HepG2 (cell line): Measurements from ENCODE around the gene SPAG4. TPM values are rescaled to one million over a fixed set of nuclear protein-coding genes. Genes with fewer than 3 reads are reported as not detected.

Source experiments
- FOXK2 ChIP-seq: fragments of 450-650 bp; IDR thresholded peaks from 2 replicates; pipeline ENCODE4 v1.6.1; 2016
- GATA4 ChIP-seq: sonication (generic); IDR thresholded peaks from 2 replicates; pipeline ENCODE4 v1.6.1; 2016; ENCODE audit warnings: antibody characterized with exemption, low read depth, borderline replicate concordance
- HES4 ChIP-seq: sonication (generic); formaldehyde crosslinking; IDR thresholded peaks from 2 replicates; pipeline ENCODE4 v1.9.0; 2021; ENCODE audit warnings: mild to moderate bottlenecking, missing genetic modification reagents, borderline replicate concordance
- KDM1A ChIP-seq: IDR thresholded peaks from 2 replicates; pipeline ENCODE4 v1.6.1; 2016; ENCODE audit warnings: missing compliant biosample characterization
- KLF11 ChIP-seq: IDR thresholded peaks from 2 replicates; pipeline ENCODE4 v1.6.1; 2016; ENCODE audit warnings: missing compliant biosample characterization
- MBD4 ChIP-seq: IDR thresholded peaks from 2 replicates; pipeline ENCODE4 v1.6.1; 2012; ENCODE audit warnings: low read length, inconsistent platforms, borderline replicate concordance
- MIXL1 ChIP-seq: IDR thresholded peaks from 2 replicates; pipeline ENCODE4 v1.6.1; 2016
- NBN ChIP-seq: fragments of 450-650 bp; conservative IDR thresholded peaks from 2 replicates; pipeline ENCODE4 v1.6.1; 2017
- NFYB ChIP-seq: sonication (generic); formaldehyde crosslinking; IDR thresholded peaks from 2 replicates; pipeline ENCODE4 v1.4.0; 2020; ENCODE audit warnings: missing genetic modification reagents
- PPARG ChIP-seq: conservative IDR thresholded peaks from 2 replicates; pipeline ENCODE4 v1.6.1; 2016; ENCODE audit warnings: missing biosample characterization, missing genetic modification reagents
- SIX4 ChIP-seq: sonication (generic); formaldehyde crosslinking; IDR thresholded peaks from 2 replicates; pipeline ENCODE4 v1.4.0; 2020; ENCODE audit warnings: missing genetic modification reagents
- SMARCC2 ChIP-seq: fragments of 450-650 bp; IDR thresholded peaks from 2 replicates; pipeline ENCODE4 v1.6.1; 2017; ENCODE audit warnings: antibody characterized with exemption, mild to moderate bottlenecking
- SSRP1 ChIP-seq: IDR thresholded peaks from 2 replicates; pipeline ENCODE4 v1.6.1; 2016; ENCODE audit warnings: control low read depth
- TBL1XR1 ChIP-seq: fragments of 150-350 bp; IDR thresholded peaks from 2 replicates; pipeline ENCODE4 v1.6.1; 2014; ENCODE audit warnings: borderline replicate concordance, low read length; ENCODE audit not compliant: partially characterized antibody
- TBP ChIP-seq: sonication (generic); formaldehyde crosslinking; IDR thresholded peaks from 2 replicates; pipeline ENCODE4 v1.5.0; 2020; ENCODE audit warnings: missing genetic modification reagents
- TSC22D2 ChIP-seq: sonication (generic); formaldehyde crosslinking; IDR thresholded peaks from 2 replicates; pipeline ENCODE4 v1.5.1; 2020; ENCODE audit warnings: missing genetic modification reagents, mild to moderate bottlenecking, borderline replicate concordance
- ZFP36L1 ChIP-seq: sonication (generic); formaldehyde crosslinking; IDR thresholded peaks from 2 replicates; pipeline ENCODE4 v1.8.0; 2022; ENCODE audit warnings: mild to moderate bottlenecking, missing genetic modification reagents, moderate library complexity
- ZMYM2 ChIP-seq: sonication (generic); formaldehyde crosslinking; IDR thresholded peaks from 2 replicates; pipeline ENCODE4 v1.8.0; 2022; ENCODE audit warnings: mild to moderate bottlenecking, missing genetic modification reagents
- ZNF331 ChIP-seq: sonication (generic); formaldehyde crosslinking; IDR thresholded peaks from 2 replicates; pipeline ENCODE4 v1.4.0; 2020; ENCODE audit warnings: missing genetic modification reagents
- ZNF572 ChIP-seq: sonication (generic); formaldehyde crosslinking; IDR thresholded peaks from 2 replicates; pipeline ENCODE4 v1.5.1; 2020; ENCODE audit warnings: mild to moderate bottlenecking, missing genetic modification reagents
- ZNF616 ChIP-seq: sonication (generic); formaldehyde crosslinking; IDR thresholded peaks from 2 replicates; pipeline ENCODE4 v1.5.0; 2020; ENCODE audit warnings: low read depth, mild to moderate bottlenecking, missing genetic modification reagents
- polyA plus RNA-seq, 8 experiments: library from polyadenylated mRNA; depleted of rRNA in 3 of 8; stranded (reverse) in 7 of 8; unstranded in 1 of 8; fragments of >200 nt; fragmentation: Illumina TruSeq in 4 of 8; extraction: Trizol in 4 of 8; gene quantifications; 2 replicates each; pipeline versions ENCODE4 v1.2.1 to v1.2.3, GENCODE V29; 2011 to 2016; ENCODE audit warnings: low read depth in 4 of 8, missing spikeins in 1 of 8, mixed read lengths in 1 of 8; ENCODE audit not compliant: insufficient read depth in 1 of 8
- total RNA-seq, 5 experiments: library from RNA; depleted of rRNA; stranded (reverse); fragments of >200 nt; fragmentation: Illumina TruSeq; extraction: Trizol; gene quantifications; 2 replicates each; pipeline ENCODE4 v1.2.3, GENCODE V29; 2016; ENCODE audit warnings: low read depth in 1 of 5
- TF ChIP-seq, protein P1 (sequence below): sonication (generic); formaldehyde crosslinking; IDR thresholded peaks from 2 replicates; pipeline ENCODE4 v1.5.1; 2020; ENCODE audit warnings: mild to moderate bottlenecking, missing genetic modification reagents, moderate library complexity
- TF ChIP-seq, protein P2 (sequence below): sonication (generic); formaldehyde crosslinking; IDR thresholded peaks from 2 replicates; pipeline ENCODE4 v1.8.0; 2022; ENCODE audit warnings: missing genetic modification reagents, mild to moderate bottlenecking, borderline replicate concordance
- TF ChIP-seq, protein P3 (sequence below): IDR thresholded peaks from 2 replicates; pipeline ENCODE4 v1.6.1; 2016; ENCODE audit warnings: low read depth, control low read depth
- TF ChIP-seq, protein P4 (sequence below): IDR thresholded peaks from 2 replicates; pipeline ENCODE4 v1.6.1; 2016; ENCODE audit warnings: control low read depth

SPAG4 gene
- total and polyA plus RNA-seq, 2 of the 13 experiments (the other 11 are each of a cell fraction or from before 2014, with no cell fraction given), result 5.8 to 137 TPM

DNA sequence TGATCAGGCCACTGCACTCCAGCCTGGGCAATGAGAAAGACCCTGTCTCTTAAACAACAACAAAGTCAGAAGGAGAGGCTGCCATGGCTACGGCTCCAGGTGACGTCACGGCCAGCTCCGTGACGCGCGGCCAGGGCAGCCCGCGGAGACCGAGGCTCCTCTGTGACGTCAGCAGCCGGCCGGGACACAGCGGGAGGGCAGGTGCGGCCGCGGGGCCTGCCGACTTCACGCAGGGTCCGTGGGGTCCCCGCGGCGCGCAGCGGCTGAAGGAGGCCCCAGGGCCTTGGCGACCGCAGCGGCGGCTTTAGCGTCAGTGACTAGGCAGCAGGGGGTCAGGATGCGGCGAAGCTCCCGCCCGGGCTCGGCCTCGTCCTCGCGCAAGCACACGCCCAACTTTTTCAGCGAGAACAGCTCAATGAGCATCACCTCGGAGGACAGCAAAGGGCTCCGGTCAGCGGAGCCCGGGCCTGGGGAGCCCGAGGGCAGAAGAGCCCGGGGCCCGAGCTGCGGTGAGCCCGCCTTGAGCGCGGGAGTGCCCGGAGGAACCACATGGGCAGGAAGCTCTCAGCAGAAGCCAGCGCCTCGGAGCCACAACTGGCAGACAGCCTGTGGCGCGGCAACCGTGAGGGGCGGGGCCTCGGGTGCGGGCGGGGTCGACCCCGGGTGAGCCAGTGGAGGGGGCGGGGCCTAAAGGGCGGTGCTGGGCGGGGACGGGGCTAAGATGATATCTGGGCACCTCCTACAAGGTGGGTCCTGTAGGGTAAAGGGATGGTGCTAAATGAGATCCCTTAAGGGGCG, at the start of gene SPAG4 (continued):
- TF ChIP-seq TSC22D2 (CRISPR knock-in tag) (peak; percentile 95; the same call in 1 of the 2 replicates), SMARCC2 (no peak), MIXL1 (CRISPR knock-in tag) (peak; percentile 89), ZNF572 (CRISPR knock-in tag) (peak; percentile 76; the same call in 1 of the 2 replicates), ZNF331 (CRISPR knock-in tag) (peak; percentile 92), NFYB (CRISPR knock-in tag) (no peak), NBN (no peak), KDM1A (CRISPR knock-in tag) (0 out of 2 replicates have a peak, but pooled peaks have one; percentile 48), TBL1XR1 (no peak), ZNF616 (CRISPR knock-in tag) (peak; percentile 97; the same call in 1 of the 2 replicates), TBP (0 out of 2 replicates have a peak, but pooled peaks have one; percentile 92), FOXK2 (no peak), ZFP36L1 (CRISPR knock-in tag) (peak; percentile 100), KLF11 (CRISPR knock-in tag) (peak; percentile 97), PPARG (peak; percentile 50; the same call in 1 of the 2 replicates), MBD4 (no peak), ZMYM2 (CRISPR knock-in tag) (no peak; the same call in 1 of the 2 replicates), HES4 (CRISPR knock-in tag) (peak; percentile 98), SSRP1 (CRISPR knock-in tag) (no peak), SIX4 (peak; percentile 55; the same call in 1 of the 2 replicates), GATA4 (peak; percentile 37; the same call in 1 of the 2 replicates)
- TF ChIP-seq, protein P1, sequence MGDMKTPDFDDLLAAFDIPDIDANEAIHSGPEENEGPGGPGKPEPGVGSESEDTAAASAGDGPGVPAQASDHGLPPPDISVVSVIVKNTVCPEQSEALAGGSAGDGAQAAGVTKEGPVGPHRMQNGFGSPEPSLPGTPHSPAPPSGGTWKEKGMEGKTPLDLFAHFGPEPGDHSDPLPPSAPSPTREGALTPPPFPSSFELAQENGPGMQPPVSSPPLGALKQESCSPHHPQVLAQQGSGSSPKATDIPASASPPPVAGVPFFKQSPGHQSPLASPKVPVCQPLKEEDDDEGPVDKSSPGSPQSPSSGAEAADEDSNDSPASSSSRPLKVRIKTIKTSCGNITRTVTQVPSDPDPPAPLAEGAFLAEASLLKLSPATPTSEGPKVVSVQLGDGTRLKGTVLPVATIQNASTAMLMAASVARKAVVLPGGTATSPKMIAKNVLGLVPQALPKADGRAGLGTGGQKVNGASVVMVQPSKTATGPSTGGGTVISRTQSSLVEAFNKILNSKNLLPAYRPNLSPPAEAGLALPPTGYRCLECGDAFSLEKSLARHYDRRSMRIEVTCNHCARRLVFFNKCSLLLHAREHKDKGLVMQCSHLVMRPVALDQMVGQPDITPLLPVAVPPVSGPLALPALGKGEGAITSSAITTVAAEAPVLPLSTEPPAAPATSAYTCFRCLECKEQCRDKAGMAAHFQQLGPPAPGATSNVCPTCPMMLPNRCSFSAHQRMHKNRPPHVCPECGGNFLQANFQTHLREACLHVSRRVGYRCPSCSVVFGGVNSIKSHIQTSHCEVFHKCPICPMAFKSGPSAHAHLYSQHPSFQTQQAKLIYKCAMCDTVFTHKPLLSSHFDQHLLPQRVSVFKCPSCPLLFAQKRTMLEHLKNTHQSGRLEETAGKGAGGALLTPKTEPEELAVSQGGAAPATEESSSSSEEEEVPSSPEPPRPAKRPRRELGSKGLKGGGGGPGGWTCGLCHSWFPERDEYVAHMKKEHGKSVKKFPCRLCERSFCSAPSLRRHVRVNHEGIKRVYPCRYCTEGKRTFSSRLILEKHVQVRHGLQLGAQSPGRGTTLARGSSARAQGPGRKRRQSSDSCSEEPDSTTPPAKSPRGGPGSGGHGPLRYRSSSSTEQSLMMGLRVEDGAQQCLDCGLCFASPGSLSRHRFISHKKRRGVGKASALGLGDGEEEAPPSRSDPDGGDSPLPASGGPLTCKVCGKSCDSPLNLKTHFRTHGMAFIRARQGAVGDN (CRISPR knock-in tag), result peak; percentile 97
- TF ChIP-seq, protein P2, sequence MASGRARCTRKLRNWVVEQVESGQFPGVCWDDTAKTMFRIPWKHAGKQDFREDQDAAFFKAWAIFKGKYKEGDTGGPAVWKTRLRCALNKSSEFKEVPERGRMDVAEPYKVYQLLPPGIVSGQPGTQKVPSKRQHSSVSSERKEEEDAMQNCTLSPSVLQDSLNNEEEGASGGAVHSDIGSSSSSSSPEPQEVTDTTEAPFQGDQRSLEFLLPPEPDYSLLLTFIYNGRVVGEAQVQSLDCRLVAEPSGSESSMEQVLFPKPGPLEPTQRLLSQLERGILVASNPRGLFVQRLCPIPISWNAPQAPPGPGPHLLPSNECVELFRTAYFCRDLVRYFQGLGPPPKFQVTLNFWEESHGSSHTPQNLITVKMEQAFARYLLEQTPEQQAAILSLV (CRISPR knock-in tag), result peak; percentile 99
- TF ChIP-seq, protein P3, sequence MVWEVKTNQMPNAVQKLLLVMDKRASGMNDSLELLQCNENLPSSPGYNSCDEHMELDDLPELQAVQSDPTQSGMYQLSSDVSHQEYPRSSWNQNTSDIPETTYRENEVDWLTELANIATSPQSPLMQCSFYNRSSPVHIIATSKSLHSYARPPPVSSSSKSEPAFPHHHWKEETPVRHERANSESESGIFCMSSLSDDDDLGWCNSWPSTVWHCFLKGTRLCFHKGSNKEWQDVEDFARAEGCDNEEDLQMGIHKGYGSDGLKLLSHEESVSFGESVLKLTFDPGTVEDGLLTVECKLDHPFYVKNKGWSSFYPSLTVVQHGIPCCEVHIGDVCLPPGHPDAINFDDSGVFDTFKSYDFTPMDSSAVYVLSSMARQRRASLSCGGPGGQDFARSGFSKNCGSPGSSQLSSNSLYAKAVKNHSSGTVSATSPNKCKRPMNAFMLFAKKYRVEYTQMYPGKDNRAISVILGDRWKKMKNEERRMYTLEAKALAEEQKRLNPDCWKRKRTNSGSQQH (CRISPR knock-in tag), result no peak
- TF ChIP-seq, protein P4, sequence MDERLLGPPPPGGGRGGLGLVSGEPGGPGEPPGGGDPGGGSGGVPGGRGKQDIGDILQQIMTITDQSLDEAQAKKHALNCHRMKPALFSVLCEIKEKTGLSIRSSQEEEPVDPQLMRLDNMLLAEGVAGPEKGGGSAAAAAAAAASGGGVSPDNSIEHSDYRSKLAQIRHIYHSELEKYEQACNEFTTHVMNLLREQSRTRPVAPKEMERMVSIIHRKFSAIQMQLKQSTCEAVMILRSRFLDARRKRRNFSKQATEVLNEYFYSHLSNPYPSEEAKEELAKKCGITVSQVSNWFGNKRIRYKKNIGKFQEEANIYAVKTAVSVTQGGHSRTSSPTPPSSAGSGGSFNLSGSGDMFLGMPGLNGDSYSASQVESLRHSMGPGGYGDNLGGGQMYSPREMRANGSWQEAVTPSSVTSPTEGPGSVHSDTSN (CRISPR knock-in tag), result no peak
